GM12878 (cell line): ENCODE measurements around the gene FUT8. TPM values are rescaled to one million over a fixed set of nuclear protein-coding genes. Genes with fewer than 3 reads are reported as not detected.
A peak's percentile ranks its signal among the peaks of the same experiment; 100 is the strongest.

Experiments used
- CTCF ChIP-seq, 3 experiments: IDR thresholded peaks in 2 of 3; conservative IDR thresholded peaks in 1 of 3; 2 replicates each; pipeline ENCODE4 v1.5.1; 2011; ENCODE audit warnings: low read depth in 3 of 3, low read length in 3 of 3, mild to moderate bottlenecking in 3 of 3, control low read depth in 2 of 3, moderate library complexity in 2 of 3, inconsistent platforms in 1 of 3, mixed read lengths in 1 of 3; ENCODE audit not compliant: control insufficient read depth in 2 of 3, insufficient read depth in 1 of 3; ENCODE audit errors: extremely low read depth in 1 of 3
- E2F8 ChIP-seq: fragments of 450-650 bp; IDR thresholded peaks from 2 replicates; pipeline ENCODE4 v1.6.1; 2018; ENCODE audit warnings: mild to moderate bottlenecking, low read depth, moderate library complexity; ENCODE audit not compliant: partially characterized antibody
- E4F1 ChIP-seq: fragments of 450-650 bp; IDR thresholded peaks from 2 replicates; pipeline ENCODE4 v1.6.1; 2018; ENCODE audit warnings: borderline replicate concordance, mild to moderate bottlenecking; ENCODE audit not compliant: partially characterized antibody
- EGR1 ChIP-seq, 2 experiments: IDR thresholded peaks; 1 replicate in 1 of 2; 2 replicates in 1 of 2; pipeline ENCODE4 v1.6.1; 2011 to 2012; ENCODE audit warnings: low read depth in 2 of 2, low read length in 2 of 2, borderline replicate concordance in 1 of 2, mild to moderate bottlenecking in 1 of 2, moderate library complexity in 1 of 2
- PAX5 ChIP-seq: IDR thresholded peaks from 2 replicates; pipeline ENCODE4 v1.6.1; 2011; ENCODE audit warnings: low read depth, low read length, borderline replicate concordance
- RAD51 ChIP-seq: fragments of 450-650 bp; IDR thresholded peaks from 2 replicates; pipeline ENCODE4 v1.6.1; 2016; ENCODE audit warnings: moderate library complexity, mild to moderate bottlenecking, inconsistent platforms
- RELB ChIP-seq: fragments of 450-650 bp; IDR thresholded peaks from 2 replicates; pipeline ENCODE4 v1.6.1; 2017; ENCODE audit warnings: low read depth, mild to moderate bottlenecking, moderate library complexity
- SMAD5 ChIP-seq: IDR thresholded peaks from 2 replicates; pipeline ENCODE4 v1.6.1; 2016; ENCODE audit warnings: antibody characterized with exemption, low read depth
- ZNF622 ChIP-seq: fragments of 450-650 bp; IDR thresholded peaks from 2 replicates; pipeline ENCODE4 v1.6.1; 2017; ENCODE audit warnings: mild to moderate bottlenecking, inconsistent platforms
- polyA plus RNA-seq, 11 experiments: library from polyadenylated mRNA; depleted of rRNA in 4 of 11; unstranded in 6 of 11; stranded (reverse) in 5 of 11; fragments of >200 nt; fragmentation: Nextera tagmentation in 4 of 11; fragmentation: Illumina TruSeq in 1 of 11; extraction: Ambion mirVana in 4 of 11; extraction: Trizol in 1 of 11; gene quantifications; 1 replicate in 1 of 11; 2 replicates in 10 of 11; pipeline versions ENCODE4 v1.2.1 to v1.2.3, GENCODE V29; 2011 to 2016; ENCODE audit warnings: inconsistent platforms in 2 of 11, missing spikeins in 2 of 11, low read depth in 1 of 11
- total RNA-seq, 4 experiments: library from RNA; depleted of rRNA in 3 of 4; stranded (reverse); fragments of >200 nt in 3 of 4; fragmentation: Illumina TruSeq in 1 of 4; extraction: Trizol in 1 of 4; gene quantifications; 2 replicates each; pipeline versions ENCODE4 v1.2.1 to v1.2.3, GENCODE V29; 2013 to 2021

FUT8 gene
- total and polyA plus RNA-seq, 10 of the 15 experiments (the other 5 are each of a cell fraction or from before 2014, with no cell fraction given): 21.3 to 106 (median 66.3) TPM

GRCh38 chr14:65637780-65638179 is 225.2 kb downstream of the FUT8 start (continued):
- TF ChIP-seq ZNF622 (no peak), RAD51 (no peak), PAX5 (peak; percentile 75; the same call in 1 of the 2 replicates), CTCF (IDR thresholded peaks at IDR 0.05 in 2 of 3, conservative IDR thresholded peaks at IDR 0.05 in 1 of 3; ENCODE audit: control insufficient read depth in 2 of 3, extremely low read depth in 1 of 3, insufficient read depth in 1 of 3, low read depth in 3 of 3, low read length in 3 of 3) (no peak), E2F8 (no peak), EGR1 (IDR thresholded peaks at IDR 0.05; ENCODE audit: borderline replicate concordance in 1 of 2, low read depth in 2 of 2, low read length in 2 of 2) (peak in 1 of 2 experiments; percentile 87; a peak in 2 of 3 replicates), RELB (peak; percentile 38; the same call in 1 of the 2 replicates), E4F1 (no peak), SMAD5 (no peak)
